HG03521 (cell line): ENCODE data around the gene ECE2.

Experiments used
- ATAC-seq: cut with Tn5 transposase; IDR thresholded peaks from one replicate; pipeline ENCODE4 v1.9.1; 2021; ENCODE audit warnings: mild to moderate bottlenecking, moderate library complexity; ENCODE audit not compliant: unreplicated experiment

The ECE2 gene

DNA sequence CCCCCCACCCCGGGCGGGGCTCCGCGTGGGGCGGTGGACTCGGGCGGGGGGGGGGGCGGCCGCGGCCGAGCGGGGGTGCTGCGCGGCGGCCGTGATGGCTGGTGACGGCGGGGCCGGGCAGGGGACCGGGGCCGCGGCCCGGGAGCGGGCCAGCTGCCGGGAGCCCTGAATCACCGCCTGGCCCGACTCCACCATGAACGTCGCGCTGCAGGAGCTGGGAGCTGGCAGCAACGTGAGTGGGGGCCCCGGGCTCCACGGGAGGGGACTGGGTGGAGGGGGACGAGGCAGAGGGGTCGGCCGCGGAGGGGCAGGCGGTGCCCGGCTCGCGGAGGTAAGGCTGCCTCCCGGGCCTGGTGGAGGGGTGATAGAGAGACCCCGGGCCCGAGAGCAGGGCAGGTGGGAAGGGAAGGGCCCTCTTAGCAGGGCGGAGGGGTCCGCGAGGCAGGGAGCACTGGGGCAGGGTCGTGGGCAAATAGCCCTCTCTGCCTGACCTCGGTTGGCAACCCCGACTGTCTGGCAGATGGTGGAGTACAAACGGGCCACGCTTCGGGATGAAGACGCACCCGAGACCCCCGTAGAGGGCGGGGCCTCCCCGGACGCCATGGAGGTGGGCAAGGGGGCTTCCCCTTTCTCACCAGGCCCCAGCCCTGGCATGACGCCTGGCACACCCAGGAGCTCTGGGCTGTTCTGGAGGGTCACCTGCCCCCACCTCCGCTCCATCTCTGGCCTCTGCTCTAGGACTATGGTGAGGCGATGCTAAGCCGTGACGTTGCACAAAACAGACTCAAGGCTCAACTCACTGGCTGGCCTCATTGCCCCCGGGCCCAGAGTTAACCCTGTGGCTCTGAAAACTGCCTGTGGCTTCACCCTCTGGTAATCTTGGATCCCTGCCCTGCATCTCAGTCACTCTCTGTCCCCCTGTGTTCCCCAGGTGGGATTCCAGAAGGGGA is at the start of gene ECE2:
ECE2 (plus strand) TSS at position 62 of the 950 bp plus-strand sequence; CDS start at position 194, 132 bp downstream.
- ATAC-seq = no peak

DNA sequence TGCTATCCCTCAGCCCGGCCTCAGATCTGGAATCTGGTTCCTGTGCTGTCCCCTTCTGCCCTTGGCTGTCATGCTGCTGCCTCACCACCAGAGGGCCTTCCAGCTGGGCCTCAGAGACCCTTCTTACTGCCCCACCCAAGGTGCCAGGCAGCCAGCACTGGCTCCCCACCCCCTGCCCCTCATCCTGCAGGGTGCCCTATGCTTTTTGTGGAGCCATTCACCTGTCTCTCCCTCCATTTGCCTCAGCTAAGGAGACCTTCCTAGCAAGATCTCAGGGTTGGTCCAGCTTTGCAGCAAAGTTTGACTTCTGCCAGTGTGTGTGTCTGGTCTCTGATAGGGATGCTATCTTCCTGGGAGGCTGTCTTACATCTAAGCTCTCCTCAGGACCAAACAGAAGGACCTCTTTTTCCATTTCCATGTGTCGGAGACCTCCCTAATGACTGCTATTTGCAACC is 48.3 kb upstream of the ECE2 start:
- peak; percentile 42 for ATAC-seq

DNA sequence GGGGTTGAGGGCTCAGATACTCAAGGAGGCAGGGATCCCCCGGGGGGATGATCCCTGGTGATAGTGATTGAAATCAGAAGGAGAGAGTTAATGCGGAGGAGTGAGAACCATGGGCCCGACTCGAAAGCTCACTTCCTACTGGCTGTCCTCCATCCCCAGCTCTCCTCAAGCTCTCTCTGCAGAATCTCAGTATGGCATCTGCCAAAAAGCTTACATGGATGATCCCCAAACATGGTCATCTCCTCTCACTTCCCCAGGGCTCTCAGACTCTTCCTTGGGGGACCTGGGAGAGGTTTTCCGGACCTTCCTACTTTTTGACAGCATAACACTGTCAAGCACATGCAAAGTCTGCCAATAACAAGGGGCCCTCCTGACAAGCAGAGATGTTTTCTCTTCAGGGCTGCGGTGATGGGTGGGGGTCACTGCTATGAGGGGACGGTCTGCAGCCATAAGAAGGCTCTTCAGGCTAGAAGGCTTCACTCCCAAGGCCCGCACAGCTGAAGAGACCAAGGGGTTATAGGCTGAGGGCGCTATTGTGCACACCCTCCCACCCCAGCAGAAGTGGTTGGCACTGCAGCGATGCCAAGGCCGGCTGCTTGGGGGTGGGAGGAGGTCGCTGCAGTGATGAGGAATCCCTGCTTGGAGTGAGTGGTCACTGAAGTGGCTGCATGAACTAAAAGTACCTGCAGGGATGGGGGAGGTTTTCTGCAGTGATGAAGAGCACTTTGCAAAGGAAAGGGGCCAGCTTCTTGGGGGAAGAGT is 47.3 kb upstream of the ECE2 start:
- no peak for ATAC-seq

DNA sequence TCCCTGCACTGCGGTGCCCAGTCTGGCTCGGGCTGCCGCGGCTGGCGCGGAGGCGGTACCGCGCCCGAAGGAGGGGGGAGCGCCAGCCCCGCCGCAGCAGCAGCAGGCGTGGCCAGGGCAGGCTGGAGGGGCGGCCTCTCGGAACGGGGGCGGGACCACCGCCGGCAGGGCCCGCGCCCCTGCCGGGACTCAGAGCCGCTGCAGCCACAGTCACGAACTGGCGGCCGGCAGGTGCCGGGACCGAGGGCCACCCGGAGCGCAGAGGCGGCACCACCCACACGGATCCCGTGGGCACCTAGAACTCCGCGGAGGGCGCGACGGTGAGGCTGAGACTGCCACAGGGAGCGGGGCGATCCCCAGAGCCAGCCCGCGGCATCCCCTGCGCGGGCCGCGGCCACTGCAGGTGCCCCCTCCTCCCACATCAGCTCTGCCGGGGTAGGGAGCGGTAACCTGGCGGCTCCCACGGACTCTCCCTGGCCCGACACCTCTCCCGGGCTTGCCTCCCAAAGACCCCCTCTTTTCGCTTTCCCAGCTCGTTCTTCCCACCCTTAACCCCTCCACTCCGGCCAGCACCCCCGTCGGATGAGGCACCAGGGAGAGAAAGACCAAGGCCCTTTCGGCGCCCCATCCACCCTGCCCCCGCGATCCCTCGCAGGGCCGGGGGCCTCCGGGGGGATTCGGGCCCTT is 46.3 kb upstream of the ECE2 start, which contains the start of gene VWA5B2:
VWA5B2 (plus strand) TSS at position 192 of the 687 bp plus-strand sequence. CDS start 944 bp downstream, outside the sequence.
- peak; percentile 73 for ATAC-seq

DNA sequence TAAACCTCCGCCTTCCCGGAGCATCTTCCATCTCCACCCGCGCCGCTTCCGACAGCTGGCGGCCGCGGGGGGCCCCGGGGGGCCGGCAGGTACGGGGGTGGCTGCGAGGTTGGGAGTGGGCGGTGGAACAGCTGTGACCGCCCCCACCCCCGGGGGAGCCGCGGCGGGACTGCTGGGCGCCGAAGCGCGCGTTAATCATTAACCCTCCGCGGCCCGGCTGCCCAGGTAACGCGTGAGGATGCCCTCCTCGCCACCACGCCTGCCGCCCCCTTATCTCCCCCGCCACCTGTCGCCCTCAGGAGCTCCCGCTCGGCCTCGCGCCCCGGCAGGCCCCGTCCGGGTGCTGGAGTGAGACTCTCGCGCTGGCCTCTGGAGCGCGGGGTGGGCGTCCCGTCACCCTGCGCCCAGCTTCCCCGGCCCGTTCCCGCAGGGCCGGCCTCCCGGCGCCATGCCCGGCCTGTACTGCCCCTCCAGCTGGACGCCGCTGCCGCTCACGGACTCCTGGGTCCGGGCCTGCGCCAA is 45.7 kb upstream of the ECE2 start:
- no peak for ATAC-seq

DNA sequence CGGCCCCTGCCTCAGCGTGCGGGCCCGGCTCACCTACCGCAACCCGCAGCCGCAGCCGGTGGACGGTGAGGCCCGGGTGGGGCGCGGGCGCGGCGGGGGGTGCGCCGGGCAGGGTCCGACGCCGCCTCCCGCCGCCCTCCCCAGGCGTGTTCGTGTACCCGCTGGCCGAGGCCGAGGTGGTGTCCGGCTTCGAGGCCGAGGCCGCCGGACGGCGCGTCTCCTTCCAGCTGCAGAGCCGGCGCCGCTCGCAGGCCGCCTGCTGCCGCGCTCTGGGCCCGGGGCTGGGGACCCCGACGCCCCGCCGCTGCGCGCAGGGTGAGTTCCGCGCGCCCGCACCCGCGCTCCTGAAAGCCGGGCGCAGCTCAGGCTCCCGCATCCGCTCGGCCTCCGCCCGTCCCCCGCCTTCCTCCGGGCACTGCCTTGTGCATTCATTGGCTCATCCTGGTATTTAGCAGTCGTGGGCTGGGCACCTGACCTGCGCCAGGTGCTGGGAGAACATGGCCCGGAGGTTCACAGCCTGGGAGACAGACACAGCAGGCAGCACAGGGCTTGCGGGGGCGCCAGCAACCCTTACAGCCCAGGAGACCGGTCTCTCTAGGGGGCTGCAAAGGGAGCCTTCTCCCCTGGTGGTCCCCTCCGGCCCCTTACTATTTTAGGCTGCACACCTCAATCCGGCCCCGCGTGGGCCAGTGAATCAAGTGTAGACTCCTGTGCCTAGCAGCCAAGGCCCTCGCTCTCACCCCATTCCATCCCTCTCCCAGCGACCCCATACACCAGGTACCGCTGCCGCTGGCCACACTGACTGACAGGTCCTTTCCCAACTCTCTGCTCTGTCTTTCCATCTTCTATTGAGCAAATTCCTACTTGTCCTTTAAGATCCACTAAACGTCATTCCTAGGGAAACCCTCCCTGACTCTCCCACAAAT is 45.0 kb upstream of the ECE2 start:
- ATAC-seq = no peak

DNA sequence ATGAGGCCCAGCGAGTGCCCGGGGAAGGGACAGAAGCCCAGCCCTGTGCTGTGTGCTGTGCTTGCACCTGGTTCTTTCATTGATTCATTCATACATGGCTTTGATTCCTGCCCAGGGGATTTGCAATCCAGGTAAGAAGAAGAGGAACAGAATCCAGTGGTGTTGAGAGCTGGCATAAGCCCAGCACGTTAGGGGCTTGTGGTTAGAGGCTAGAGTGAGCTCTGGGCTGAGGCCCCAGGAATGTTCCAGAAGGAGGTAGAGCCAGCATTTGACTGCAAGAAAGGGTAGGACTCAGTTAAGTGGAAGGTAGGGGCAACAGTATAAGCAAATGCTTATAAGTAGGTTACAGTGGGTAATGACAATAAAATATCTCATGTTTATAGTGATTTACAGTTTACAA is 44.2 kb upstream of the ECE2 start:
- ATAC-seq = no peak

DNA sequence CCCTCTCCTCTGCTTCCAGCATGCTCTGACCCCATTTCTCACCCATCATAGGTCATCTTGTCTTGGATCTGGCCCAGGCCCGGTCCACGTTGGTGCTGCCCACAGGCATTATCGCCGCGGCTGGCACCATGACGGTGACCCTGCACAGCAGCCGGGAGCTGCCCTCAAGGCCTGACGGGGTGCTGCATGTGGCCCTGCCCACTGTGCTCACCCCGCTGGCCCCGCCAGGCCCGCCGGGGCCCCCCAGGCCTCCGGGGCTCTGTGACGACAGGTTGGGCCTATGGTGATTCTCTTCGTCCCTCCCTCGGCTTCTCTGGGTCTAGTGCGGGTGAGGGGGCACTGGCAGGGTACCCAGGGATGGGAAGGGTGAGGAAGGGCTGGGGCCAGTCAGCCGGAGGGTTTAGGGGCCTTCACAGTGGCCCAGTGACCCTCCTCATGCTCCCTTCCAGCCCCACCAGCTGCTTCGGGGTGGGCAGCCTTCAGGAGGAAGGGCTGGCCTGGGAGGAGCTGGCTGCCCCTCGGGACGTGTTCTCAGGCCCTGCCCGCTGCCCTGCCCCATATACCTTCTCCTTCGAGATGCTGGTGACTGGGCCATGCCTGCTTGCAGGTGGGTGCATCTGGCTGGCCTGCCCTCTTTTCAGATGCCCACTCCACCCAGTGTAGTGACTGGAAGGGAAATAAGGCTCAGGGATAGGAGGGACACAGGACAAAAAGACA is 42.5 kb upstream of the ECE2 start:
- ATAC-seq = no peak

DNA sequence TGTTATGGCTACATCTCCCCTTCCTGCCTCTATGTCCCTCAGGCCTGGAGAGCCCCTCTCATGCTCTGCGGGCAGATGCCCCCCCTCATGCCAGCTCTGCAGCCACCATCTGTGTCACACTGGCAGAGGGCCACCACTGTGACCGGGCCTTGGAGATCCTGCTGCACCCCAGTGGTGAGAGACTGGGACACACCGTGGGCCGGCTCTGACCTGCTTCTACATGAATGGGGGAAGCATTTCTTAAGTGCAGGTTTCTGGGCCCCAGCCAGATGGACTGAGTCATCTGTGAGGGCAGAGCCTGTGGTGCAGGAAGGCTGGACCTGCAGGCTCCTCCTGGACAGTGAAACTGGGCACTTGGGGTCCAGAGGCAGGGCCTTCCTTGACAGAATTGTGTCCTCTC is 41.6 kb upstream of the ECE2 start:
- no peak for ATAC-seq

DNA sequence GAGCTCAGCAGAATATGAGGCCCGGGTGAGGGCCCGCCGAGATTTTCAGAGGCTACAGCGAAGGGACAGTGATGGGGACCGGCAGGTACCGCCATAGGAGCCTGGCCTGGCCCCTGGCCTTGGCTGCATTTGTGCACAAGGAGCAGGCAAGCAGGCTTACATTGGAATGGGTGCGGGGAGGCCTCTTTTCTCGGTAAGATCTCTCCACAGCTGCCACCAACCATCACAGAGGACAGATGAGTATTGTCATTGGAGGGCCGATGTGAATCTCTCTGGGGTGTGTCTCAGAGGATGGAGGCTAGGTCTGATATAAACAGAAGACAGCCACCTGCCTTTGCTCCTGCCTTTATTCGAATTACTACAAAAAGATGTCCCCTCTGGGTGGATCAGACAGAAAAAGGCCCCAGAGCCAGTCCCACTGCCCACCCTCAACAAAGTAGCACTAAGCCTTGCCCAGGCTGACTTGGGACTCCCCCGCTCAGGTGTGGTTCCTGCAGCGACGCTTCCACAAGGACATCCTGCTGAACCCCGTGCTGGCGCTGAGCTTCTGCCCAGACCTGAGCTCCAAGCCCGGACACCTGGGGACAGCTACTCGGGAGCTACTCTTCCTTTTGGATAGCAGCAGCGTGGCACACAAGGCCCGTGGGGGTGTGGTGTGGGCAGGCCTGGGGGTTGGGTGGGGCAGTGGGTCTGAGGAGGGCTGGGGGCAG is 41.0 kb upstream of the ECE2 start:
- ATAC-seq = no peak

DNA sequence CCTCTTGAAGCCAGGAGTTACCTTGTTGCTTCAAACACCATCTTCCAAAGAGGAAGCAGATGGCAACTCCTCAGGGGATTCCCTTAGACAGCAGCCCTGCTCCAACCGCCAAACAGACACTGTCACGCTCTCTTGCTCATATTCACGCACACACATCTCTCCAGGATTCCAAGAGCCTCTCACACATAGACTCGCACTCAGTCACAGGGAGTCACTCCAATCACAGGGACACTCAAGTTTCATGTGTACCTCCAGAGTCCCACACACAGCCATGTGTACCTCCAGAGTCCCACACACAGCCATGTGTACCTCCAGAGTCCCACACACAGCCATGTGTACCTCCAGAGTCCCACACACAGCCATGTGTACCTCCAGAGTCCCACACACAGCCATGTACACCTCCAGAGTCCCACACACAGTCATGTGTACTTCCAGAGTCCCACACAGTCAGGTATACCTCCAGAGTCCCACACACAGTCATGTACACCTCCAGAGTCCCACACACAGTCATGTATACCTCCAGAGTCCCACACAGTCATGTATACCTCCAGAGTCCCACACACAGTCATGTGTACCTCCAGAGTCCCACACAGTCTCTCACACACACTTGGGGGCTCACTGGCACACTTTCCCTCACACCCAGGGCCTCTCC is 40.3 kb upstream of the ECE2 start:
- no peak for ATAC-seq

DNA sequence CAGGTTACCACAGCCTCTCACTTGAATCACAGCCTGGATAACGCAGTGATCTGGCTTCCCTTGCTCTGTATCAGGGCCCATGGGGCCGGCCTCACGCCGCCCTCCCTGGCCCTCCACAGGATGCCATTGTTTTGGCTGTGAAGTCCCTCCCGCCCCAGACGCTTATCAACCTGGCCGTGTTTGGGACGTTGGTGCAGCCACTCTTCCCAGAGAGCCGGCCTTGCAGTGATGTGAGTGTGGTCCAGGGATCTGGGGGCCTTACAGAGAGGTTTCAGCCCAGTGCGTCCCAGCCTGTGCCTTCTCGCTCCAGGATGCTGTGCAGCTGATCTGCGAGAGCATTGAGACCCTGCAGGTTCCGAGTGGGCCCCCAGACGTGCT is 39.8 kb upstream of the ECE2 start:
- ATAC-seq = no peak

DNA sequence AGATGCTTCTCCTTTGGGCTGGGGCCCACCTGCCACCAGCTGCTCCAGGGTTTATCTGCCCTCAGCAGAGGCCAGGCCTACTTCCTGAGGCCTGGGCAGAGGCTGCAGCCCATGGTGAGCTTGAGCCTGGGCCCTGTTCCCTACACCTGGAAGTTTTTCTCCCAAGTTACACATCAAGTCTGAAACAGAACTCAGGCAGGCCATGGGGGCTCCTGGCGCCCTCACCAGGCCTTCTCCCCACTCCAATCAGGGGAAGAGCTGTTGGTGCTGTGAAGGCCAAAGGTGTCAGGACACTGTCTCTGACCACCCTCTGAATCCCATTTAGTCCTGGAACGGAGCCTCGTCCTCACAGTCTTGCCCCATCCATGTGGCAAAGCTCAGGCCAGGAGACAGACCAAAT is 39.2 kb upstream of the ECE2 start:
- ATAC-seq = no peak

DNA sequence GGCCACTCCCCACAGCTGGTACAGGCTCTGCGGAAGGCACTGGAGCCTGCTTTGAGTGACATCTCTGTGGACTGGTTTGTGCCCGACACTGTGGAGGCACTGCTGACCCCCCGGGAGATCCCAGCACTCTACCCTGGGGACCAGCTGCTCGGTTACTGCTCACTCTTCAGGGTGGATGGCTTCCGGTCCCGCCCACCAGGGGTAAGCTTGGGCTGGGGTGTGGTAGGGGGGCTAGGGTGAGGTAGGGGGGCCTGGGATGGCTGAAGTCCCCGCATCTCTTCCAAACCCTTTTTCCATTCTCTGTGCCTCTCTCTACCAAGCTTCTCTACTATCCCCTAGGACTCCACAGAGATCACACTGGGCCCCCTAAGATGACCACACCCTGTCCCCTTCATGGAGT is 38.6 kb upstream of the ECE2 start:
- no peak for ATAC-seq

DNA sequence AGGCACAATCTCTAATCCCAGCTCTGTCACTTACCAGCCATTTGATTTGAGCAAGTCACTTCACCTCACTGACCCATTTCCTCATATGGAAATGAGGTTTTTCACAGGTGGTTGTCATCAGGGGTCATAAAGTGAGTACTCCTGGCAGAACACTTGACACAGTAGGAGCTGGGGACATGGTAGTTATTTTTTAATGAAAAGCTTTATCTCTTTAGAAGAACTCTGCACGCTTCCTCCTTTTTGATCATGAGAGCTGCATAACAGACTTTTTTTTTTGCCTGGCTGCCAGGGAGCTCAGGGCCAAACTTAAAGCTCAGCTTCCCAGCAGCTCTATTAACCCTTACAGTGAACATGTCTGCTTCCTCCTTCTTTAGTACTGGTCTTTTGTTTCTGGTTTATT is 38.0 kb upstream of the ECE2 start:
- no peak for ATAC-seq

DNA sequence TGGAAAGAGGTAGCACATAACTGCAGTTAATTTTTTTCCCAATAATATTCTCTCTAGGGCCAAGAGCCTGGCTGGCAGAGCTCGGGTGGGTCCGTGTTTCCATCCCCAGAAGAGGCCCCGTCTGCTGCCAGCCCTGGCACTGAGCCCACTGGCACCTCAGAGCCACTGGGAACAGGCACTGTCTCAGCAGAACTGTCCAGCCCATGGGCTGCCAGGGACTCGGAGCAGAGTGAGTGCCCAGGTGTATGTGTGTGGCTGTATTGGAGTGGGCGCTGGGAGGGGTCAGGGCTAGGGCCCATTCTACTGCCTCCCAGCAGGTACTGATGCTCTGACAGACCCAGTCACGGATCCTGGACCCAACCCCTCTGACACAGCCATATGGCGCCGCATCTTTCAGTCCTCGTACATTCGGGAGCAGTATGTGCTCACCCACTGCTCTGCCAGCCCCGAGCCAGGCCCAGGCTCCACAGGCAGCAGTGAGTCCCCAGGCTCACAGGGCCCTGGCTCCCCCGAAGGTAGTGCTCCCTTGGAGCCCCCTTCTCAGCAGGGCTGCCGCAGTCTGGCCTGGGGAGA is 37.5 kb upstream of the ECE2 start:
- ATAC-seq = no peak

DNA sequence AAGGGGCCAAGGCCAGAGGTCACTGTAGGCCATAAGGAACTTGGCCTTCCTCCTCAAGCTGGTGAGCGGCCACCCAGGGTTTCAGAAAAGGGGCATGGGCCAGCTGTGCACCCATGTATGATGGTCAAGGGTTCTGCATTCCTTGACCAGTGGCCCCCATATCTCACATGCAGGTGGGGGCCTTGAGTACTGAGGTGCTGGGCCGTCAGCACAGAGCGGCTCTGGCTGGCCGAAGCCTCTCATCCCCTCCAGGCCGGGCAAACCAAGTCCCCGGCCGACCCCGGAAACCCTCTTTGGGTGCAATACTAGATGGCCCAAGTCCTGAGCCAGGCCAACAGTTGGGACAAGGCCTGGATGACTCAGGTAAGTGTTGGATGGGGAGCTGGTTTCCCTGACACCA is 36.6 kb upstream of the ECE2 start:
- no peak for ATAC-seq

DNA sequence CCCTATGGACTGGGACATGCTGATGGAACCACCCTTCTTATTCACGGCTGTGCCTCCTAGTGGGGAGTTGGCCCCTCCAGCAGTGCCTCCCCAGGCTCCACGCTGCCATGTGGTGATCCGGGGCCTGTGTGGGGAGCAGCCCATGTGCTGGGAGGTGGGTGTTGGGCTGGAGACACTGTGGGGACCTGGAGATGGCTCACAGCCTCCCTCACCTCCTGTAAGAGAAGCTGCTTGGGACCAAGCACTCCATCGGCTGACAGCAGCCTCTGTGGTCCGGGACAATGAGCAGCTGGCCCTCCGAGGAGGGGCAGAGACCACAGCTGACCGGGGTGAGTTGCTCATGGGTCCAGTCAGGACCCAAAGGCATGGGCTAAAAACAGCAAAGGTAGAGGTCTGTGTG is 36.1 kb upstream of the ECE2 start:
- no peak for ATAC-seq
